ENCODE results near the gene ERC1.
"Not testable (repeated sequence)": the region's sequence is repeated elsewhere in the genome, so short reads cannot be mapped to it uniquely, and the experiment has no call there.

Gene ERC1

GRCh38 chr12:1197264-1198018 is 206.4 kb downstream of the ERC1 start:
- DNase-seq = no peak

- DNase-seq = not testable (repeated sequence)
Measured at GRCh38 chr12:1198854-1199253, 207.8 kb downstream of the ERC1 start.

GRCh38 chr12:1199700-1200099 is 208.7 kb downstream of the ERC1 start:
- DNase-seq = no peak

- no peak for DNase-seq
Measured at GRCh38 chr12:1201030-1201429, 210.0 kb downstream of the ERC1 start.

- no peak for DNase-seq
Measured at GRCh38 chr12:1201886-1202285, 210.9 kb downstream of the ERC1 start.

- no peak for DNase-seq
Measured at GRCh38 chr12:1203735-1204019, 212.7 kb downstream of the ERC1 start.

GRCh38 chr12:1204581-1205121 is 213.6 kb downstream of the ERC1 start:
- no peak for DNase-seq

- DNase-seq = no peak
Measured at GRCh38 chr12:1205512-1206060, 214.6 kb downstream of the ERC1 start.

- DNase-seq = no peak
Measured at GRCh38 chr12:1206118-1206734, 215.2 kb downstream of the ERC1 start.

- no peak for DNase-seq
Measured at GRCh38 chr12:1207276-1207675, 216.3 kb downstream of the ERC1 start.

GRCh38 chr12:1208719-1209118 is 217.7 kb downstream of the ERC1 start:
- not testable (repeated sequence) for DNase-seq

GRCh38 chr12:1212526-1212925 is 221.5 kb downstream of the ERC1 start:
- no peak for DNase-seq

GRCh38 chr12:1213205-1213604 is 222.2 kb downstream of the ERC1 start:
- peak; percentile 36 to 45 for DNase-seq

- no peak for DNase-seq
Measured at GRCh38 chr12:1213618-1214205, 222.7 kb downstream of the ERC1 start.

- no peak for DNase-seq
Measured at GRCh38 chr12:1216560-1216959, 225.5 kb downstream of the ERC1 start.

- DNase-seq = no peak
Measured at GRCh38 chr12:1217191-1217949, 226.3 kb downstream of the ERC1 start.

GRCh38 chr12:1218369-1218768 is 227.3 kb downstream of the ERC1 start:
- DNase-seq = no peak

GRCh38 chr12:1220127-1221092 is 229.4 kb downstream of the ERC1 start:
- no peak for DNase-seq

GRCh38 chr12:1222858-1223639 is 232.0 kb downstream of the ERC1 start:
- no peak for DNase-seq

GRCh38 chr12:1226951-1227350 is 235.9 kb downstream of the ERC1 start:
- no peak for DNase-seq

- no peak for DNase-seq
Measured at GRCh38 chr12:1234073-1234472, 243.1 kb downstream of the ERC1 start.
